Right lobe of liver (tissue), 4 donors: ENCODE results near the gene RPA1.

Experiments
- CTCF ChIP-seq, 4 donors: fragments of 200-600 bp in 3 of 4; fragments of 450-650 bp in 1 of 4; IDR thresholded peaks; one replicate each; pipeline versions ENCODE4 v1.5.1 to v1.8.0; 2016 to 2022; ENCODE audit warnings: antibody characterized with exemption in 4 of 4, mild to moderate bottlenecking in 2 of 4
- POLR2A ChIP-seq: fragments of 450-650 bp; IDR thresholded peaks from one replicate; pipeline ENCODE4 v1.6.1; 2017; ENCODE audit warnings: antibody characterized with exemption, mild to moderate bottlenecking
- donor health status: DM: no; HTN: no; CAD: no.
- donor health status: DM: no; HTN: no; CAD: no.
- donor health status: DM: no; HTN: yes; CAD: no.

DNA sequence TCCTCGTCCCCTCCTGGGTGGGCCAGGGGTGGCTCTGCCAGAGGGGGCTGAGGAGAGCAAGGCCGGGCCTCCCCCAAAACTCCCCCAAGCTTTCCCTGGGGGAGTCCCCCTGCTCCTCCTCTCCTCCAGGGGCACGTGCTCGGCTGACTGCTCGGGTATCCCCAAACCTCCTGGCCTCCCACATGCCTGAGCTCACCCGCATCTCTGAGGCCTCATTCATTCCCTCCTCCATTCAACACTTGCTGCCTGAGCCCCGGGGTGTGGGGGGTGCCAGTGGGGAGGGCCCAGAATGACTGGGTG, 112.2 kb downstream of the RPA1 start:
- TF ChIP-seq CTCF (IDR thresholded peaks at IDR 0.05), result no peak
- no peak for TF ChIP-seq POLR2A
